ENCODE measurements around the gene FAM20C. TPM values are rescaled to one million over a fixed set of nuclear protein-coding genes. Genes with fewer than 3 reads are reported as not detected.

The FAM20C gene
- total RNA-seq, 1 experiment from 2014 or later: 35.8 TPM

DNA sequence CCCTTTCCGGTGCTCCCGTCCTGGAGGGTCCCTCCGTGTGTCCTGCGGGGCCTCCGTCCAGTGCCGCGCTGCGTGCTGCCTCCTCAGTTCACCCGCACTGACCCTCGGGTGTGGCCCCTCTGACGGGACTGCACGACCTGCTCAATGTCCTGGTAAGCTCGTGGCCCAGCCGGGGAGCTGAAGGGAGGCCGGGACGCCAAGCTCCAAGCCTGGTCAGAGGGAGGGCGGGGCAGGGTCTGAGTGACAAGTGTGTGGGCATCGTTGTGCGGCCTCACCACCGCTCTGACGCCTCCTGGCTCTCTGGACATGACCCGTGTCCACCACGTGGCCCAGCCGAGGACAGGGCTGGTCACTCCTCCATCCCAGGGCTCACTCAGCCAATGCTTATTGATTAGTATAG lies 25.9 kb downstream of the FAM20C start:
- H3K27me3 ChIP-seq (replicated peaks; ENCODE audit: insufficient read depth, low read depth, low read length, poor library complexity): no peaks in the 10 kb centered on the region
- ChIA-PET POLR2A (ENCODE audit: low non-redundant PET) (no interaction called here), CTCF (interaction anchor here (0.6 kb wide), 1 partner anchor 138 kb away, joined by 5 read pairs; no protein-coding TSS in a partner anchor)
- H3K27ac ChIP-seq (ENCODE audit: low read depth, low read length, poor library complexity, severe bottlenecking): no peak overlapping the region
- no peaks in the 10 kb centered on the region for H3K4me1 ChIP-seq (ENCODE audit: insufficient read depth, low read length, poor library complexity, severe bottlenecking)
- TF ChIP-seq CTCF (conservative IDR thresholded peaks at IDR 0.05; ENCODE audit: low read depth, low read length) (no peak), EZH2 (IDR thresholded peaks at IDR 0.05; ENCODE audit: borderline replicate concordance, low read depth, low read length, poor library complexity, severe bottlenecking) (no peak)
- BruUV-seq (replicated peaks): no TSS peak
- no peaks in the 10 kb centered on the region for H3K9me3 ChIP-seq (ENCODE audit: low read depth, low read length, poor library complexity, severe bottlenecking)
- H3K4me3 ChIP-seq (ENCODE audit: low read depth, low read length, poor library complexity, severe bottlenecking): no peak overlapping the region
- H3K36me3 ChIP-seq (ENCODE audit: insufficient read depth, low read length, poor library complexity, severe bottlenecking): peaks cover 3% of the 10 kb centered on the region
- intact Hi-C loops (cut with micrococcal nuclease; ENCODE audit: unreplicated experiment): no loop called here
- DNase-seq (ENCODE audit: low spot score): no peak

DNA sequence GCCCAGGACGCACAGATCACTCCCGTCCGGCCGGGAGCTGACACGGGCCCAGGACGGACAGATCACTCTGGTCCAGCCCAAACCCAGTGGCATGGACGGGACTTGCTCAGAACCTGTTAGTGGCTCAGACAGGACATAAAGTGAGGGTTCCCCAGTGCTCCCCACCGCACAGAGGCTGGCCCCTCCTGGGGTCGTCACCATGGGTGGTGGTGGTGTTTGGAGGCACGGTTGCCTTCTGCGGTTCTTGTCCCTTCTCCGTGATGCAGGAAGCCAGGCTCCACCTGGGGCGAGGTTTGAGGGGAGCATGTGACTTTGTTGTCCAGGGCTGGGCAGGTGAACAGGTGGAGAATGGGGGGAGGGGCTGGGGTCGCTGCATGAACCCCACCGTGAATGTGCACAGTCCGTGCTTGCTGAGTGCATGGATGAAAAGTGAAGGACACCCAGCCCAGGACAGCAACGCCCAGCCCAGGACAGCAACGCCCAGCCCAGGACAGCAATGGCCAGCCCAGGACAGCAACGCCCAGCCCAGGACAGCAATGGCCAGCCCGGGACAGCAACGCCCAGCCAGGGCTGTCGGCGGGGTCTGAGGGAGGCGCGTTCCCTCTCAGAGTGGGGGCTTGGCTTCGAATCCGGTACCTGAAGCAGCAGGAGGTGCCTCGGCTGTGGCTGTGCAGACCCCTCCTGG lies 26.7 kb downstream of the FAM20C start:
- H3K36me3 ChIP-seq (ENCODE audit: insufficient read depth, low read length, poor library complexity, severe bottlenecking): peaks cover 3% of the 10 kb centered on the region
- ChIA-PET CTCF (no interaction called here), POLR2A (ENCODE audit: low non-redundant PET) (no interaction called here)
- no peaks in the 10 kb centered on the region for H3K27me3 ChIP-seq (replicated peaks; ENCODE audit: insufficient read depth, low read depth, low read length, poor library complexity)
- intact Hi-C loops (cut with micrococcal nuclease; ENCODE audit: unreplicated experiment): no loop called here
- no peak for DNase-seq (ENCODE audit: low spot score)
- H3K4me3 ChIP-seq (ENCODE audit: low read depth, low read length, poor library complexity, severe bottlenecking): no peak overlapping the region
- no TSS peak for BruUV-seq (replicated peaks)
- H3K27ac ChIP-seq (ENCODE audit: low read depth, low read length, poor library complexity, severe bottlenecking): no peak overlapping the region
- H3K4me1 ChIP-seq (ENCODE audit: insufficient read depth, low read length, poor library complexity, severe bottlenecking): no peaks in the 10 kb centered on the region
- TF ChIP-seq EZH2 (IDR thresholded peaks at IDR 0.05; ENCODE audit: borderline replicate concordance, low read depth, low read length, poor library complexity, severe bottlenecking) (no peak), CTCF (conservative IDR thresholded peaks at IDR 0.05; ENCODE audit: low read depth, low read length) (no peak)
- H3K9me3 ChIP-seq (ENCODE audit: low read depth, low read length, poor library complexity, severe bottlenecking): no peaks in the 10 kb centered on the region

DNA sequence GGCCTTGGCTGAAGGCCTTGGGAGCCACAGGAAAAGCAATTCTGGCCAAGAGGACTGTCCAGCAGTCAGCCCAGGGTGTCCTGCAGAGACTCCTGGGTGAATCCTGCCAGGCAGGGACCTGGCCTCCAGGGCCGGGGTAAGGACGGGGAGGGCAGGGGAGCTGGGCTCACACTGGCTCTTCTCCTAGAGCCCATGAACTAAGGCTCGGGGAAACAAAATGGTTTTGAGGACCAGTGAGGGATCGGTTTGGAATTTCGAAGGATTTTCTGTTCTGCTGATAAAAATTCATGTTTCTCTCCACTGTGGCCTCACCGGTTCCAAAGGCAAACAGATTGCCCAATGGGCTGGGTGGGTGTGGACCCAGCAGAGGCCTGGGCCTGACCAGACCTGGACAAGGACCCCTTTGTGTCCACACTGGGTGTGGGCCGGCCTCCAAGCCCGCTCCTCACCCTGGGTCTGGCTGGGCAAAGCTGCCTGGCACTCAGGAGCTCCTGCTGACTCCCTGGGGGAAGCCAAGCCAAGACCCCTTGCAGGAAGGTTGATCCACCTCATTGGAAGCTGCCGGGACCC lies 27.3 kb downstream of the FAM20C start:
- BruUV-seq (replicated peaks): no TSS peak
- Histone ChIP-seq H3K9me3 (ENCODE audit: low read depth, low read length, poor library complexity, severe bottlenecking) (no peaks in the 10 kb centered on the region), H3K36me3 (ENCODE audit: insufficient read depth, low read length, poor library complexity, severe bottlenecking) (peaks cover 3% of the 10 kb centered on the region), H3K4me3 (ENCODE audit: low read depth, low read length, poor library complexity, severe bottlenecking) (no peak overlapping the region), H3K27ac (ENCODE audit: low read depth, low read length, poor library complexity, severe bottlenecking) (no peak overlapping the region), H3K4me1 (ENCODE audit: insufficient read depth, low read length, poor library complexity, severe bottlenecking) (no peaks in the 10 kb centered on the region), H3K27me3 (replicated peaks; ENCODE audit: insufficient read depth, low read depth, low read length, poor library complexity) (no peaks in the 10 kb centered on the region)
- intact Hi-C loops (cut with micrococcal nuclease; ENCODE audit: unreplicated experiment): no loop called here
- TF ChIP-seq CTCF (conservative IDR thresholded peaks at IDR 0.05; ENCODE audit: low read depth, low read length) (no peak), EZH2 (IDR thresholded peaks at IDR 0.05; ENCODE audit: borderline replicate concordance, low read depth, low read length, poor library complexity, severe bottlenecking) (no peak)
- DNase-seq (ENCODE audit: low spot score): no peak
- POLR2A ChIA-PET (ENCODE audit: low non-redundant PET): no interaction called here
- CTCF ChIA-PET: no interaction called here

Data from A673 (cell line).